GM21367 (cell line): ENCODE data around the gene NUDT17.

Experiments
- ATAC-seq: cut with Tn5 transposase; IDR thresholded peaks from one replicate; pipeline ENCODE4 v1.9.1; 2021; ENCODE audit not compliant: unreplicated experiment

NUDT17 gene

DNA sequence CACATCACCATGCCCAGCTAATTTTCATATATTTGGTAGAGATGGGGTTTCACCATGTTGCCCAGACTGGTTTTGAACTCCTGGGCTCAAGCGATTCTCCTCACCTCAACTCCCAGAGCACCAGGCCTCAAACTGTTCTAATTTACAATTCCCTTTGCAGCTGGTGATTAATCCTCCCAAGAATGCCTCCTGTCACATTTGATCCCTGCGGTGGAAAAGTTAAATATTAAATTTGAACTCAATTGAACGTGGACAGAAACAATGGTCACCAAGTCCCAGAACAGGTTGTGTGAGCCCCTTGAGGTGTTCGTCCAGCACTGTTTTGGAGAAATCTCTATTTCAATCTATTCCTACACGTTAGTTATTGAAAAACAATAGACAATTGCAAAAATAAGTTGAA lies 42.2 kb downstream of the NUDT17 start:
- no peak for ATAC-seq

DNA sequence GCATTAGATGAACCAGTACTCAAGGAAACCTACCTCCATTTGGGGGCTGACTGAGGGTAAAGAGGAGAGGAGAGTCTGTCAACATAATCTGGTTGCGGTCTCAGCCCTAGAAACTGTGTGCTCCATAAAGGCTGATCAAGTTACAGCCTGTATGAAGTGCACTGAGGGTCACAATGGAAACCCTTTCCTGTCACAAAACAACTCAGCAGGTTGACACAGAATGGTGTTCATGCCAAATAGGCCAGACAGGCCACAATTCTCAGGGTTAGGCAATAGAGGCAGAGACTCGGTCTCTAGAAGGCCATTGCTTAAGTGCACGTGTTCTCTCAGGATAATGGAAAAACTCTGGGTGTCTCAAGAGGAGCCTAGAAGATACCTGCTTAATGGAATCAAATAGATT lies 44.3 kb downstream of the NUDT17 start:
- no peak for ATAC-seq

- no peak for ATAC-seq
Observed at GRCh38 chr1:145891143-145891542, 45.7 kb downstream of the NUDT17 start.

- ATAC-seq: no peak
Observed at GRCh38 chr1:145891587-145892485, 46.4 kb downstream of the NUDT17 start.

DNA sequence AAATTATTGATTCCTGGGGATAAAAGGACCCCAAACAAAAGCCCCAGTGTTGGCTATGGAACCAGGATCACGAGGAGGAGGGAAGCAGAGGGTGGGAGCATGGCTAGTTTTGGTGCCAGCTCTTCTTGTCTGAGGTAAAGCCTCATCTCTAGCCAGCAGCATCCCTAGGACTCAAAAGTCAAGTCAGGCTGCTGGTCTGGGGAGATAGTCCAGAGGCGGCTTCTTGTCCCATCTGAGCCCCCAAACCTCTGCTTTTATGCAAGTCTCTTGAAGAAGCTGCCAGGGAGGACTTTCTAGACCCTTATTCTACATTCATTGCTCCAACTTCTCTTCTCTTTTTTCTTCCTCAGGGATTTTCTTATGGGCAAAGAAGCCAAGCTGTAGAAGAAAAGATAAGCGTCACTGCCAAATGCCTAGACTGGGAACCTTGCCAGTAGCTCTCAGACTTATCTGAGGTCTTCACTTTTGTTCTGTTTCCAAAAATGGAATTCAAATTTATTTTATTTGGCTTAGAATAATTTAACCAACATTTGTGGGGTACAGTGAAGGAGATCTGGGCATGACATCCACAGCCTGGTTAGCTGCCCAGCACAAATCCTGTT lies 47.2 kb downstream of the NUDT17 start:
- no peak for ATAC-seq

GRCh38 chr1:145893306-145894055 lies 48.1 kb downstream of the NUDT17 start:
- ATAC-seq: no peak

- ATAC-seq: no peak
Observed at GRCh38 chr1:145895471-145895870, 50.0 kb downstream of the NUDT17 start.

GRCh38 chr1:145897969-145898368 lies 52.5 kb downstream of the NUDT17 start:
- no peak for ATAC-seq
